ENCODE measurements around the gene GRAPL.
"Not testable (repeated sequence)": the region's sequence is repeated elsewhere in the genome, so short reads cannot be mapped to it uniquely, and the experiment has no call there.

The GRAPL gene

DNA sequence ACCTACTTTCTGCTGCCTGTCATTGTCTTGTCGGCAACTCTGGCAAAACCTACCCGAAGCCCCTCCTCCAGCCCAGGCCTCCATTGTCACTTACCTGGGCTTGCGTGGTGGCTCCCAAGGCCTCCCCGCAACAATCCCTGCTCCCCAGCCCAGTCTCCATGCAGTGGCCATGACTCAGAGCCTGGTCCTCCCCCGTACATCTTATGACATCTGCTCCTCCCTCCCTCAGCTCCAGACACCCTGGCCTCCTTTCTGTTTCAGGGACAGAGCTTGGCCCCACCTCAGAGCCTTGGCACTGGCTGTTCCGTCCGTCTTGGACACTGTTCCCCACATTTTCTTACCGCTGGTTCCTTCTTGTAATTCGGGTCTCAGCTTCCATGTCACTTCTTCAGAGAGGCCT is 2.1 kb downstream of the GRAPL start:
- H3K4me3 Mint-ChIP-seq; ATAC-seq; H3K4me1 Mint-ChIP-seq; H3K36me3 Mint-ChIP-seq; H3K27ac Mint-ChIP-seq; DNase-seq (ENCODE audit: low spot score in 2 of 2); H3K9me3 Mint-ChIP-seq: not testable (repeated sequence)

DNA sequence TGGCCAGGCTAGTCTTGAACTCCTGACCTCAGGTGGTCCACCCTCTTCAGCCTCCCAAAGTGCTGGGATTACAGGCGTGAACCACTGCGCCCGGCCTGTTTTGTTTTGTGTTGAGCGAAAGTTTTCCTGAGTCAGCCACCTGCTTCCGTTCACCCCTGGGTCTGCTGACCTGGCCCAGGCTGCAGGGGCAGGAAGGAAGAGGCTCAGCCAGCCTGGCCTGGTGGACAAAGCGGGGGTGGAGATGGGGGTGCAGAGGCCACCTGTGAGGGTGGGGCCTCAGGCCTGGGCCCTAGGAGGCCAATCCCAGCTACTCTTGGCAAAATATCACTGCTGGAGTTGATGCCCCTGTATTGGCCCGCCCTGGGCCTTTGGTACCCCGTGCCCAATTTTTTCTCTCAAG is 3.7 kb downstream of the GRAPL start:
- not testable (repeated sequence) for H3K9me3 Mint-ChIP-seq; H3K27ac Mint-ChIP-seq; H3K4me1 Mint-ChIP-seq; H3K4me3 Mint-ChIP-seq; DNase-seq (ENCODE audit: low spot score in 2 of 2); H3K36me3 Mint-ChIP-seq
- peak; percentile 4 for ATAC-seq

DNA sequence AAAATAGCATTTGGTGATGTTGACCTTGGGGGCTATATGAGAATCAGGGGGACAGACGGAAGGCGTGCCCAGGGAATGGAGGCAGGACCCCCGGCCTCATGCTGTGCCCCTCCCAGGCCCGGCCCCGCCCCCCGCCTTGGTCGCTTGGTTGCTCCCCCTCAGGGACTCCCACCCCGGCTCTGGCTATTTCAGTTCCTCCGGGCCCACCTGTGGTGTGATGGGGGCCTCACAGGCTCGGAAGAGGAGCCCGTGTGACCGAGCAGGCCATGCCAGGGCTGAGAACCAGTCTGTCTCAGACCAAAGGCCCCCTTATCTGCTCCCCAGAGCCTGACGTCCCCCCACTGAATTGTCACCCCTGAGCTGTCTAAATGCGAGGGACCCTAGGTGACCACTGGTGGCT is 4.4 kb downstream of the GRAPL start:
- not testable (repeated sequence) for H3K36me3 Mint-ChIP-seq; ATAC-seq; H3K4me3 Mint-ChIP-seq; H3K9me3 Mint-ChIP-seq; DNase-seq (ENCODE audit: low spot score in 2 of 2); H3K27ac Mint-ChIP-seq; H3K4me1 Mint-ChIP-seq

DNA sequence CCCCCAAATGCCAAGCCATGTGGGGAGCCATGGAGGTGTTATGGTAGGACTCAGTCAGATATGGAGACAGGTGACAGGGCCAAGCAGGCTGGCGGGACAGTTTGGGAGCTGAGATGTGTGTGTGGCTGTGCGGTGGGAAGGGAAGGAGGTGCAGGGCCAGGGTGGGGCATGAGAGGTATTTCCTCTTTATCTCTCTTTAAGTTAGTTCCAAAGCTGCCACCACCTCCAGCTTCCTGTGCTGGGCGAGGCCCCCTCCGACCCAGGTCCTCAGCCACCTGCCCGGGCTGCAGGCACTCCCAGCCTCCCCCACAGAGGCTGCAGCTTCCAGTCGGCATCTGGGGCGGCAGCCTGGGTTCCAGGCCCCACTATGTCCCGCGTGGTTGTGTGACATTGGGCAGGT is 6.4 kb downstream of the GRAPL start:
- not testable (repeated sequence) for H3K27ac Mint-ChIP-seq, ATAC-seq

DNA sequence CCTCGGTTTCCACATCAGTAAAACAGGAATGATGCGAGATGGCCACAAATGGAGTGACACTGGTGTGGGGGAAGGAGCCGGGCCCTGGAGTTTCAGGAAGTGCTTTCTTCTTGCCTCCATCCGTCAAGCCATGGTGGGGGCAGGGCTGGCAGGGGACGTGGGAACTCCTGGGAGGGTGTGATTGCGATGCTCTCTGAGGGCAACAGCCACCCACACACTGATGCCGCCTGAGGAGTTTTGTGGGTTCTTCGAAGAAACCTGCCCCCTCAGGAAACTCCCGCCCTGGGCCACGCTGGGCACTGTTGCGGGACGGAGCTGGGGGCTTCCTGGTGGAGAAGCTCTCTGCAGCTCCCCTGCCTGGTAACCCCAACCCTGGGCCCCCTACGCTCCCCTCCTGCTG is 8.0 kb downstream of the GRAPL start:
- H3K9me3 Mint-ChIP-seq; ATAC-seq; DNase-seq (ENCODE audit: low spot score in 2 of 2); H3K36me3 Mint-ChIP-seq; H3K4me1 Mint-ChIP-seq; H3K4me3 Mint-ChIP-seq; H3K27ac Mint-ChIP-seq: not testable (repeated sequence)

More for the DNA sequence above, 6.4 kb downstream of the GRAPL start:
- H3K4me3 Mint-ChIP-seq; DNase-seq (ENCODE audit: low spot score in 2 of 2); H3K4me1 Mint-ChIP-seq; H3K9me3 Mint-ChIP-seq; H3K36me3 Mint-ChIP-seq: not testable (repeated sequence)

DNA sequence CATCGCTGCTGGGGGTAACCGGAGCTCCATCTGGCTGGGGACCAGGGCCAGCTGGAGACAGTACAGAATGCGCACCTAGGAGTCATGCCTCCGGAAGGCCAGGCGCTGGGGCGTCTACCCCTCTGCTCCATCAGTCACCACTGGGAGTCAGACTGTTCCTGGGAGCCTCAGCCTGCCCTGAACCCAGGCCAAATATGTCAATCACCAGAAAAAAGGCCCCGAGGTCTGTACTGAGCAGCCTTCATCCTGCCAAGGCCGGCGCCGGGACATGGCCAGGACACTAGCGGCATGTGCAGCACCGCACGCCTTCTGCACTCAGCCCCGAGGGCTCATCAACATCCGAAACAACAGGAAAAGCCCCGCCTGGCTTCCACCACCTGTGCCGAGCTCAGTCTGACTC is 8.7 kb downstream of the GRAPL start:
- H3K4me3 Mint-ChIP-seq; H3K36me3 Mint-ChIP-seq; ATAC-seq; H3K4me1 Mint-ChIP-seq; DNase-seq (ENCODE audit: low spot score in 2 of 2); H3K27ac Mint-ChIP-seq; H3K9me3 Mint-ChIP-seq: not testable (repeated sequence)

DNA sequence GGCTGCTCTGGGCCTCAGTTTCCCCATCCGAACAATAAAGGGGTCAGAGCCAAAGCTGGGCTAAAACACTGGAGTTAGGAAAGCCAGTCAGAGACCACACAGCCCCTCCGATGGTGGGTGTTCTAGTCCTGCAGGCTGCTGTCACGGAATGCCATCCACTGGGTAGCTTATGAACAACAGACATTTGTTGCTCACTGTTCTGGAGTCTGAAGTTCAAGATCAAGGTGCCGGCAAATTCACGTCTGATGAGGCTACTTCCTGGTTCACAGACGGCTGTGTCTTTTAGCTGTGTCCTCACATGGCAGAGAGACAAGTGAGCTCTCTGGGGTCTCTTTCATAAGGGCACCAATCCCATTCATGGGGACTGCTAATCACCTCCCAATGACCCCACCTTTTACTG is 9.2 kb downstream of the GRAPL start:
- not testable (repeated sequence) for ATAC-seq; H3K27ac Mint-ChIP-seq; H3K36me3 Mint-ChIP-seq; H3K4me3 Mint-ChIP-seq; DNase-seq (ENCODE audit: low spot score in 2 of 2); H3K4me1 Mint-ChIP-seq; H3K9me3 Mint-ChIP-seq

DNA sequence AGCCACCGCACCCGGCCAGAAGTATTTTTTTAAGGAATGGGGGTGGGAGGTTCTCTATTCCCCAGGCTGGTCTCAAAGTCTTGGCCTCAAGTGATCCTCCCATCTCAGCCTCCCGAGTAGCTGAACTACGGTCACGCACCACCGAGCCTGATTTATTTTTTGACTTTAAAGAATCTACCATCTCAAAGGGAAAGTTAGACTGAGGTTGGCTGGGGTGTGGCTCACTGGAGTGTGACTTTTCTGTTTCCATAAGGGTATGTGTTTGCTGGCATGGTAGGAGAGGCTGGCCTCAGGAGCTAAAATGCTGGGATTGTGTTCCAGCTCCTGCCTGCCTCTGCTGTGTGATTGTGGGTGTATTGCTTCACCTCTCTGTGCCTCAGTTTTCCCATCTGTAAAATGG is 10.6 kb downstream of the GRAPL start:
- H3K27ac Mint-ChIP-seq, result not testable (repeated sequence)

DNA sequence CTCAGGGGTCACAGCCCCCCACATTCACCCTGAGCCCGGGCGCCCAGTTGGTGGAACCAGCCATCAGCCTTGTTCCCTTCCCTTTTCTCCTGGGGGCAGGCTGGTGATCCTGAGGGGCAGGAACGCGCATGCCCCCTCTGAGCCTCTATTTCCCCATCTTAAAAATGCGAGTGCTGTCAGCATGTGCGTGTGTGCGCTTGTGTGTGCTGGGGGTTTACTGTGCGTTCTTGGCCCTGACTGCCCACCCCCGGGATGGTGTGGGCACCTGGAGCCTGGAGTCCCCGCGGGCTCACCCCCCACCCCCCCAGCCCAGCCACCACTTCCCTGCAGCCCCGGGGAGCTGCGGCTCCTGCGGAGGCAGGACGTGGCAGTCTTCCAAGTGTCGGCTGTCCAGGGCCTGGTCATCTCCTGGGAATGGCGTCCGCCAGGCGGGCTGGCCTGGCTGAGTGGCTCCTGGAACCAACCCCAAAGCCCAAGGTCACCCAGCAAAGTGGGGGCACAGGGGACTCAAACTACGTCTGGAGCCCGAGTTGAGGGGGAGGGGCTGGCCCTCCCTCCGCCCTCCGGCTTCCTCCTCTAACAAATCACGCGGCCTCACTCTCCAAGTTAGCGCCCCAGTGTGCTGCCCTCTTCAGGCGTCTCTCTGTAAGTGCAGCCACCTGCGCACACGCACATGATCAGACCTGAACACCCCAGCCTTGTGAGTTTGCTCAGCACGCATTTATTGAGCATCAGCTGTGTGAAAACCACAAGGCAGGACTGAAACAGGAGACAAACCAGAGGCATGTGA is 14.2 kb downstream of the GRAPL start:
- H3K27ac Mint-ChIP-seq; H3K9me3 Mint-ChIP-seq; H3K4me3 Mint-ChIP-seq; DNase-seq (ENCODE audit: low spot score in 2 of 2); H3K36me3 Mint-ChIP-seq; H3K4me1 Mint-ChIP-seq: not testable (repeated sequence)
- ATAC-seq, result peak; percentile 87

More for the DNA sequence above, 10.6 kb downstream of the GRAPL start:
- not testable (repeated sequence) for H3K36me3 Mint-ChIP-seq; ATAC-seq; H3K4me1 Mint-ChIP-seq; H3K9me3 Mint-ChIP-seq; H3K4me3 Mint-ChIP-seq; DNase-seq (ENCODE audit: low spot score in 2 of 2)

DNA sequence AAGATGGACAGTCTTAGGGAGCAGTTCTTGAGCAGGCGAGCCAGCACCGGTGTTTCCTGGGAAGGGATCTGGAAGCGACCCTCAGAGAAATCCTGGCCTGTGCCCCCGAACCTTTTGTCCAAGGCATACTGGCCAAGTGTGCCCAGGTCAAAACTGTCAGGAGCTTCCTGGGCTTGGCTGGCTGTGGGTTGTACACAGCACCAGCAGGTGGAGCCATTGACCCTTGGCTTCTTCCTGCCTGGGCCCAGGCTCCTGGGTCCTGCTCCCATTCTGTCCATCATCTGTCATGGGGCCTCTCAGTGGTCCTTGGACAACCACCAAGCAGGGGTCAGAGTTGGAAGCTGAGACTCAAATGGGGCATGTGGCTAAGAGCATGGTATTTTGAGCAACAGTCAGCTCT is 15.0 kb downstream of the GRAPL start:
- H3K27ac Mint-ChIP-seq, H3K4me3 Mint-ChIP-seq, H3K9me3 Mint-ChIP-seq, H3K36me3 Mint-ChIP-seq, H3K4me1 Mint-ChIP-seq: not testable (repeated sequence)
- ATAC-seq, result peak; percentile 83
- peak in 1 of 2 donors; percentile 39 for DNase-seq (ENCODE audit: low spot score in 2 of 2)

DNA sequence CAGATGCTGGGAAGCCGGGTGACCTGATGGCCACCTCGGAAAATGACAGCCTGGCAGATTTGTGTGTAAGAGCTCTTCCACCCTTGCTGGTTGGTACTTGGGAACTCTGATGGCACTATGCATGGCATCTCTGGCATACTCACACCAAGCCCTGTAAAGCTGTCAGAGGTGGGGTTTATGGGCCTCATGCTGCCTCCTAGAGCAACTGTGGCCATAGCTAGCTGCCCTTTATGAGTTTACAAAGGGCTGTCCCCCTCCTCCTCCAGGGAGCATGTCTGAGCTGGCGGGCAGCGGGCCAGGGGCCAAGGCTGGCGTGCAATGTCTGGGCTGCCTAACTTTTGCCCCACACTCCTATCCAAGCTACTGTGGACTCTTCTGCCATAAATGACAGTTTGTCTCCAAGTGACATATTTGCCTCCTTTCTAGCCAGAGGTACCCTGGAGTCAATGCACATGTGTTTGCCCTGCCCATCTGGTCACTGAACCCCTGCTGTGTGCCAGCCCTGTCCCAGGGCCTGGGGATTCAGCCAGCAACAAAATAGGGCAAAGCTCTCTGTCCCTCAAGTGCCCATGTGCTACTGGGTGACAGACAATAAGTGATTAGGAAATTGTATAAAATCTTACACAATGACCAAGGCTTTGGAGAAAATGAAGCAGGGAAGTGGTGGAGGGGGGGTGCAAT is 15.8 kb downstream of the GRAPL start:
- not testable (repeated sequence) for H3K27ac Mint-ChIP-seq; H3K9me3 Mint-ChIP-seq; H3K36me3 Mint-ChIP-seq; H3K4me1 Mint-ChIP-seq; DNase-seq (ENCODE audit: low spot score in 2 of 2); ATAC-seq; H3K4me3 Mint-ChIP-seq

DNA sequence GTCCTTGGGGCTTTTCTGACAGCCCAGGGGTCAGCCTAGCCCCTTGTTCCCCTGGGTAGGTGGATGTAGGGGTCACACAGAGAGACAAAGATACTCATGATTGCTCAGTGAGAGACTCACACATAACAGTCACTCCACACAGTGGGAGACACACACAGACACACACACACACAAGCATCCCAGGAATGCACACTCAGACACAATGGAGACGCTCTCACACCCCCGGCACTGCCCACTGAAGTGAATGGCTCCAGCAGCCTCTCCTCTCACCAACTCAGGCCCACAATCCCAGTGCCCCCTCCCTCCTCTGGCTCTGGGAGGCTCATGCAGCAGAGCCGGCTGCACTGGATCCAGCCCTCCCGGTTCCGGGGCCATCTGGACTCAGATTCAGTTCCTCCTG is 17.0 kb downstream of the GRAPL start:
- not testable (repeated sequence) for H3K27ac Mint-ChIP-seq; H3K4me1 Mint-ChIP-seq; DNase-seq (ENCODE audit: low spot score in 2 of 2); ATAC-seq; H3K4me3 Mint-ChIP-seq; H3K36me3 Mint-ChIP-seq; H3K9me3 Mint-ChIP-seq

DNA sequence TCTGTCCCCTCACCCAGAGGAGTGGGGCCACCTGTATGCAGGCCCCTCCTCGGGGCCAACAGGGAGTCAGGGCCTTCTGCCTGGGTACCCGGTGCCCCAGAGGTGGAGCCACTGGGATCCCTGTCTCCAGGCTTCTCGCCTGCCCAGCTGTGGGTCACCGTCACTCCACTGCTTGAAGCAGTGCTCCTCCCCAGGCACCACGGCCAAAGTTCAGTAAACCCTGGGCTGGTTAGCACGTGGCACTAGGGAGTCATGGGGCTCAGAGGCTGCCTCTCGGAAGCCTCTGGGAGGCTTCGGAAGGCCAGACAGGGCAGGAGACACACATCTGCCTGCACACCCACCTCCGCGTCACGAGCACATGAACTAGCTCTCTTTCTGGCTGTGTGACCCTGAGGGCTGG is 18.1 kb downstream of the GRAPL start:
- not testable (repeated sequence) for ATAC-seq; H3K9me3 Mint-ChIP-seq; DNase-seq (ENCODE audit: low spot score in 2 of 2)

DNA sequence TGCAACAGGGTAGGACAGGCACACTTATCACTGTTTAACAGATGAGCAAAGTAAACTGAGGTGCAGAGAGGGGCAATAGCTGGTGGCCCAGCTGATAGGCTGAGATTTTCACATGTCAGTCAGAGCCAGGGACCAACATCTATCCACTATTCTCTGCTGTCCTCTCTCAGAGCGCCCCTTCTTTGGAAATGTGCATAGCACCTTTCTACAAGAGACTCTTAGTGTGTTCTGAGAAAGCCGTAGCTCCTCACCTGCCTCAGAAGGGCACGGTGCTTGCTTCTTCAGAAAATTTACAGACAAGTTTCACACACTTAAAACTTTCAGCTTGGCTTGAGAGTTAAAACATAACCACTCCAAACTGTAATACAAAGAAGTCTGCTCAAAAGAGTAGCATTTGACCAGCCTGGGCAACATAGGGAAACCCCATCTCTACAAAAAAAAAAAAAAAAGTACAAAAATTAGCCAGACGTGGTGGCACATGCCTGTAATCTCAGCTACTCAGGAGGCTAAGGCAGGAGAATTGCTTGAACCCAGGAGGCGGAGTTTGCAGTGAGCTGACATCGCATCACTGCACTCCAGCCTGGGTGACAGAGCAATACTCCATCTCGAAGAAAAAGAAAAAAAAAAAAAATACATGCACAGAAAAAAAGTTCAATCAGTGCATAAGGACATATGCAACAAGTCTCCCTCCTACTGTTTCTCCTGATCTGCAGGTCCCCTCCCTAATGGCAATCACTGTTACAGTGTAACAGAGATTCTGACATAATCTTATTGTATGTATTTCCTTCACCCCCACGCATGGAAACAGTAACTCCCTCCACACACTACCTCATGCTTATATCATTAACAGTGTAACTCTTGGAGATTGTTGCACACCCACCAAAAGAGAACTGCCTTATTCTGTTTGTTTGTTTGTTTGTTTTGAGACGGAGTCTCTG is 23.6 kb downstream of the GRAPL start:
- H3K36me3 Mint-ChIP-seq; H3K4me3 Mint-ChIP-seq; DNase-seq (ENCODE audit: low spot score in 2 of 2); H3K9me3 Mint-ChIP-seq; H3K27ac Mint-ChIP-seq; H3K4me1 Mint-ChIP-seq; ATAC-seq: not testable (repeated sequence)

More for the DNA sequence above, 18.1 kb downstream of the GRAPL start:
- not testable (repeated sequence) for H3K4me1 Mint-ChIP-seq, H3K27ac Mint-ChIP-seq, H3K36me3 Mint-ChIP-seq, H3K4me3 Mint-ChIP-seq

DNA sequence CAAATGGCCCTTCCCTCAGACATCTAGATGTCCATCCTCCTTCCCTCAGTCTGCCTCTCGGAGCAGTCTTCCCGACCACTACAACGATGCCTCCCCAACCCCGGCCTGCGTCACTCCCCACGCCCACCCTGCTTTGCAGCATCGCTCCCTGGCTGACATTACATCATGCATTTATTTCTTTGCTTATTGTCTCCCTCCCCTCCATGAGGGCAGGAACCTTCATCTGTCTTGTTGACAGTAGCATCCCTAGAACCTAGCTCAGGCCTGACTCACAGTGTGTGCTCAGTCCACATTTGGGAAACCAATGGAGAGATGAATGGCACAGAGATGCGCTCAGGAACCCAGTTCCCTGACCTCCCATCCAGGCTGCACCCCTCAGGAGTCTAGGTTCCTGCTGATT is 30.2 kb downstream of the GRAPL start:
- not testable (repeated sequence) for H3K27ac Mint-ChIP-seq; H3K36me3 Mint-ChIP-seq; H3K9me3 Mint-ChIP-seq; H3K4me3 Mint-ChIP-seq; DNase-seq (ENCODE audit: low spot score in 2 of 2); H3K4me1 Mint-ChIP-seq; ATAC-seq
